DOHH2 (cell line): ENCODE results near the gene NLRC3.

Experiments
- EZH2phosphoT487 ChIP-seq: fragments of 200-600 bp; sonication (generic); IDR thresholded peaks from 2 replicates; pipeline ENCODE4 v1.6.1; 2017; ENCODE audit warnings: borderline replicate concordance, mild to moderate bottlenecking, antibody characterized with exemption, low read length, moderate library complexity, mixed read lengths
- TF ChIP-seq, protein P1 (sequence below): fragments of 200-600 bp; sonication (generic); IDR thresholded peaks from one replicate; pipeline ENCODE4 v1.5.1; 2014; ENCODE audit warnings: antibody characterized with exemption, mild to moderate bottlenecking, low read depth, low read length; ENCODE audit not compliant: poor library complexity, severe bottlenecking

- TF ChIP-seq, protein P1, sequence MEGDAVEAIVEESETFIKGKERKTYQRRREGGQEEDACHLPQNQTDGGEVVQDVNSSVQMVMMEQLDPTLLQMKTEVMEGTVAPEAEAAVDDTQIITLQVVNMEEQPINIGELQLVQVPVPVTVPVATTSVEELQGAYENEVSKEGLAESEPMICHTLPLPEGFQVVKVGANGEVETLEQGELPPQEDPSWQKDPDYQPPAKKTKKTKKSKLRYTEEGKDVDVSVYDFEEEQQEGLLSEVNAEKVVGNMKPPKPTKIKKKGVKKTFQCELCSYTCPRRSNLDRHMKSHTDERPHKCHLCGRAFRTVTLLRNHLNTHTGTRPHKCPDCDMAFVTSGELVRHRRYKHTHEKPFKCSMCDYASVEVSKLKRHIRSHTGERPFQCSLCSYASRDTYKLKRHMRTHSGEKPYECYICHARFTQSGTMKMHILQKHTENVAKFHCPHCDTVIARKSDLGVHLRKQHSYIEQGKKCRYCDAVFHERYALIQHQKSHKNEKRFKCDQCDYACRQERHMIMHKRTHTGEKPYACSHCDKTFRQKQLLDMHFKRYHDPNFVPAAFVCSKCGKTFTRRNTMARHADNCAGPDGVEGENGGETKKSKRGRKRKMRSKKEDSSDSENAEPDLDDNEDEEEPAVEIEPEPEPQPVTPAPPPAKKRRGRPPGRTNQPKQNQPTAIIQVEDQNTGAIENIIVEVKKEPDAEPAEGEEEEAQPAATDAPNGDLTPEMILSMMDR: no peak
- TF ChIP-seq EZH2phosphoT487: no peak
Measured at GRCh38 chr16:3598236-3598635, 21.0 kb upstream of the NLRC3 start.
